Astrocyte of the spinal cord (primary cell): ENCODE measurements around the gene CCDC88B.

Experiments used
- DNase-seq: peaks from one replicate; pipeline ENCODE4 v3.0.0; 2011; ENCODE audit warnings: low read depth, low spot score
- H3K4me3 ChIP-seq: 2 replicates; pipeline ENCODE4 v1.5.1; 2011; ENCODE audit warnings: low read depth, mild to moderate bottlenecking, low read length, moderate library complexity
- CTCF ChIP-seq: IDR thresholded peaks from 2 replicates; pipeline ENCODE4 v1.5.1; 2012; ENCODE audit warnings: low read depth, mild to moderate bottlenecking, low read length, inconsistent platforms
- in situ Hi-C: cut with HindIII; loops from 2 replicates; pipeline ENCODE4 v1.10.0; 2017; ENCODE audit warnings: low sequenced_read_pairs

CCDC88B gene

GRCh38 chr11:64403106-64403505 lies 63.1 kb downstream of the CCDC88B start:
- no peak for DNase-seq
- in situ Hi-C loops: no loop called here
- no peak overlapping the region for H3K4me3 ChIP-seq
- no peak for TF ChIP-seq CTCF

- no peak for DNase-seq
- TF ChIP-seq CTCF: no peak
- H3K4me3 ChIP-seq: no peak overlapping the region
- in situ Hi-C loops: no loop called here
Observed at GRCh38 chr11:64406221-64406946, 66.4 kb downstream of the CCDC88B start.
